D721Med (cell line): Measurements from ENCODE around the gene CORO7.

Source experiments
- DNase-seq: peaks from one replicate; pipeline ENCODE4 v3.0.0; 2011; ENCODE audit warnings: low spot score; ENCODE audit not compliant: insufficient read length
- FAIRE-seq: peaks from 2 replicates; lab custom pipeline; 2011; peaks lifted over from hg19 to GRCh38; lab: Jason Lieb, UNC
- TF ChIP-seq, protein P1 (sequence below): IDR thresholded peaks from 2 replicates; pipeline ENCODE4 v1.5.1; 2012; ENCODE audit warnings: mild to moderate bottlenecking, control low read depth; ENCODE audit not compliant: insufficient read depth; ENCODE audit errors: missing control alignments

Gene CORO7

DNA sequence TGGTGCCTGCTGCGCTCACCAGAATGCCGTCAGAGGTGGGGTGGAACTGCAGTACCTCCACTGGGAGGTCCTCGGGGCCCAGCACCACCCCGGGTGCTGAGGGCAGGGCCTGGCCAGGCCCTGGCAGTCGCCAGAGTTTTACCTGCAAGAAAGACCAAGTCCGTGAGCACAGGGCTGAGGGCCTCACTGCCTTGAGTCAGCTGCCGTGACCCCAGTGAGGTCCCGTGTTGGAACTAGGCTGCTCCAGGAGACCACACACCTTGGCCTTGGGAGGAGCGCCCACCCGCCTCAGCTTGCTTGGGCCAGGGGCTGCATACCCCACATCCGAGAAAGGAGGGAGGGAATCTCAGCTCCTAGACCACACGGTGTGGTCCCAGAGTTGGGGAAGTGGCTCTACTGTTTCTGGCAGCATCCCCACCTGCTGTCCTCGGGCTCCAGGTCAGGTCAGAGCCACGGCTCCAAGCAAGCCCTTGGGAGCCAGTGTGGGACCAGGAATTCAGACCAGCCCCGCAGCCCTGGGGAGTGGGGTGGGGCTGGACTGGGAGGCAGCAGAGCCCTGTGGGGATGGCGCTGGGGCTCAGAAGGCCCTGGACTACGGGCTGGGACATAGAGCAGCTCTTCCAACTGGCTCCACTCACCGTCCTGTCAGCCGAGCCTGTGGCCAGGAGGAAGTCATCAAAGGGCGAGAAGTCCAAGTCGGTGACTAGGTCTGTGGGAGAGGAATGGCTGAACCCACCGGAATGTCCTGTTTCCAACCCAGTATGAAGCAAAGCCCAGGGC lies 8.7 kb downstream of the CORO7 start:
- no peak for FAIRE-seq
- DNase-seq: no peak
- TF ChIP-seq, protein P1, sequence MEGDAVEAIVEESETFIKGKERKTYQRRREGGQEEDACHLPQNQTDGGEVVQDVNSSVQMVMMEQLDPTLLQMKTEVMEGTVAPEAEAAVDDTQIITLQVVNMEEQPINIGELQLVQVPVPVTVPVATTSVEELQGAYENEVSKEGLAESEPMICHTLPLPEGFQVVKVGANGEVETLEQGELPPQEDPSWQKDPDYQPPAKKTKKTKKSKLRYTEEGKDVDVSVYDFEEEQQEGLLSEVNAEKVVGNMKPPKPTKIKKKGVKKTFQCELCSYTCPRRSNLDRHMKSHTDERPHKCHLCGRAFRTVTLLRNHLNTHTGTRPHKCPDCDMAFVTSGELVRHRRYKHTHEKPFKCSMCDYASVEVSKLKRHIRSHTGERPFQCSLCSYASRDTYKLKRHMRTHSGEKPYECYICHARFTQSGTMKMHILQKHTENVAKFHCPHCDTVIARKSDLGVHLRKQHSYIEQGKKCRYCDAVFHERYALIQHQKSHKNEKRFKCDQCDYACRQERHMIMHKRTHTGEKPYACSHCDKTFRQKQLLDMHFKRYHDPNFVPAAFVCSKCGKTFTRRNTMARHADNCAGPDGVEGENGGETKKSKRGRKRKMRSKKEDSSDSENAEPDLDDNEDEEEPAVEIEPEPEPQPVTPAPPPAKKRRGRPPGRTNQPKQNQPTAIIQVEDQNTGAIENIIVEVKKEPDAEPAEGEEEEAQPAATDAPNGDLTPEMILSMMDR: no peak

DNA sequence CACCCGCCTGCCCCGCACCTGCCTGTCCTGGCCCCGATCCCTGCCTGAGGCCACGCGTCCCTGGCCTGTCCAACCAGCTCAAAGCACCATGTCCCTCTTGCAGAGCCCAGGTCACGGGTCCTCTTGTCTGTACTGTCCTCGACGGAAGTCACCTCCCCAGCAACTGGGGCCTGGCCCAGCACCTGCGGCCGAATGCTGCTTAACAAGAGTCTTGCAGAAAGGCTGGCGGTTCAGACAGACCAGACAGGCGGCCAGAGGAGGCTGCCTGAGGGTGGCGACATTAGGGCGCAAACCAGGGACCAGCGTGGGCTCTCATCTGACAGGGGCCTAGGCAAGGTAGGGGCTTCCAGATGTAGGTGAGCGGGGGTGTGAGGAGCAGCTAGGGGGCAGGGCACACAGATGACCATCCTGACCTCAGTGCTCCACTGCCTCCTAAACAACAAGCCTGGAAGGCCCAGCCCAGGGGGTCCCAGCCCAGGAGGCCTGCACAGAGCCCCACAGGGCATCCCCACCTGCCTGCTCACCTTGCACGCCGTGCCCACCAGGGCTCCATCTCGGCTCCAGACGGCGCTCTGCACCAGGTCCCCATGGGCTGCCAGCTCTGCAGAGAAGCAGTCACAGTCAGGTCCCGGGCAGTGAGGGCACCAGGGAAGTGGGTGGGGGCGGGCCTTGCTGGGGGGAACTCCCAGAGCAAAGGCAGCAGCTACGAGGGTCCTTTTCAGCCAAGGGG lies 11.3 kb downstream of the CORO7 start:
- no peak for FAIRE-seq
- DNase-seq: no peak
- TF ChIP-seq, protein P1: no peak

DNA sequence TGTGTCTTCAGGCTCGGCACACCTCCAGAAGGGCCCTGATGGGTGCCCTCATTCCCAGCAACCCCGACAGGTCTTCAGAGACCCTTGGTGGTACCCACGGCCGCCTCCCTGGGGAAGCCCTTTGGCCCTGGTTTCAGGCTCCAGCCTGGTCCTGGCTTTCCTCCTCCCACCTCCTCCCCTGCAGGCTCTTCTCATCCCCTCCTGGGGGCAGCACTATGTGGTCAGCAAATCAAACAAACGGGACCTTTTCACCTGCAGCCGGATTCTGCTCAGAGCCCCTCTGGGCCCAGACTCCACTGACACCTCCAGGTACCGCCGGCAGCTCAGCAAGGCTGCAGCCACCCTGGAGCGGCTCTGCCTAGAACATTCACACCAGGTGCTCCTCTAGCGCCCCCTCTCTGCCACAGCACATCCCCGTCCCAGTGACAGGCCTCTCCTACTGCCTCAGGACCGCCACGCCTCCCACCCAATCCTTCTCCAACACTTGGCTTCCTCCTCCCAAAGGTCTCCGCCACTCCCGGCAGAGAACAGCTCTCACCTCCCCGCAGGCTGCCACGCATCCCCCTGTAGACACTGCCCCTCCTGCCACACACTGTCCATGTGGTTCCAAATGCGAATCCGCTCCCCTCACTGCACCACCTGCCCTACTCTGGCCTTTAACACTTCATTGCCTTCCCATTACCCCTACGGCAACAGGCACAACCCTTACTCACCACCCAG lies 12.0 kb downstream of the CORO7 start:
- TF ChIP-seq, protein P1: peak; percentile 56
- FAIRE-seq (no peak), DNase-seq (no peak)

DNA sequence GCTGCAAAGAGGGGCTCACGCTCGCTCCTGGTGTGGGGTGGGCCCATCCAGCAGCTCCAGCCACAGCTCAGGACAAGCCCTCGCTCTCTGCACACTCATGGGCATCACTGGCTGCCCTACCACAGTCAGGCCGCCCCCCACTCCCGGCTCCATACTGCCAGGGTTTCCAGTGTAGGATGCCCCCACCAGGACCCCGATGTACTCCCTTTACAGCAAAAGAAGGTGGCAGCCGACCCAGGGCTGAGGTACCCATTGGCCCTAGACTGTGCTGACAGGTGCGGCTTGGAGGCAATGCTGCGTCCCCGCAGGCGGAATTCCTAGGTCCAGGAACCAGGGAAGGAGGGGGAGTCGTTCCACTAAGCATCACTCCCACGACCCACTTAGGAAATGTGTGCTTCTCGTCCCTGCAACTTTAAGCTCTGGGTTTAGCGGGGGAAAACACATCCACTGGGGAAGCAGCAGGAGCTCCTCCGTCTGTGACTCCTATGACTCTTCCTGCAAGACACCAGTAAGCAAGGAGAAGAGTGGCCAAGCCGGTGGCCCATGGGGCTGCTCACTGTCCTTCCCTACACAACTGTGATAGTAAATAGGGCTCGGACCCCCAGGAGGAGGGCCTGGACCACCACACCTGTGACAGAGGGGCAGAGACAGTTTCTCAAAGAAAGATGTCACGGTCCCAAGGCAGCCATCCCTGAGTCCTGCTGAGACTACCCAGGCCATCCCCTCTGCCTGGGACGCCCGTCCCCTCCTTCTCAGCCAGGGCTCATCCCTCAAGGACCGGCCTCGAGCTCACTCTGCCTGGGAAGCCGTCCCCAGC lies 13.1 kb downstream of the CORO7 start:
- DNase-seq (no peak), FAIRE-seq (no peak)
- TF ChIP-seq, protein P1: no peak

DNA sequence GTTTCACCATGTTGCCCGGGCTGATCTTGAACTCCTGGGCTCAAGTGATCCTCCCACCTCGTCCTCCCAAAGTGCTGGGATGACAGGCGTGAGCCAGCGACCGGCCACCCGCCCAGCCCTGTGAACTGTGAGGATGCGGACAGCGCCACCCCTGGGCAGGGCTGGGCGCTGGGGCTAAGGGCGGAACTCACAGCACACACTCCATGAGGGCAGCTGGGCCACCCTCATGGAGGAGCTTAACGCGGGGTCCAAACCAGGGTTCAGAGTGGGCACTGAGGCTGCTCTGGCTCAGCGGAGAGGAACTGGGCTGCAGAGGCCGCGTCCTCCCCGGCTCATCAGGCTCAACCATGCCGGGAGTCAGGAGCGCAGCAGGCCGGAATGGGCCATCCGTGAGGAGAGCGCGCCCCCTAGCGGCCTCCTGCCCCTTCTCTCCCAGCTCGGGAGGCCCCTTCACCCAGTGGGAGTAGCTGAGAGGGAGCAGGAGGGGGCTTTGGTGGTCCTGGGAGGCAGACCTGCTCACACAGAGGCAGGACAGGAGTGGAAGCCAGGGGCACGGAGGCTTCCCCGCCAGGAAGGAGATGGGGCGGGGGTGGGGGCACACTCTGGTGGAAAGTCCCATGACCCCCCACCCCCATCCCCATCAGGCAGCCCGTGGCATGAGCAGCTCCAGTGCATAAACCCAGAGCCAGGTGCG lies 13.8 kb downstream of the CORO7 start:
- TF ChIP-seq, protein P1: peak; percentile 91
- DNase-seq (peak; percentile 99), FAIRE-seq (no peak)

DNA sequence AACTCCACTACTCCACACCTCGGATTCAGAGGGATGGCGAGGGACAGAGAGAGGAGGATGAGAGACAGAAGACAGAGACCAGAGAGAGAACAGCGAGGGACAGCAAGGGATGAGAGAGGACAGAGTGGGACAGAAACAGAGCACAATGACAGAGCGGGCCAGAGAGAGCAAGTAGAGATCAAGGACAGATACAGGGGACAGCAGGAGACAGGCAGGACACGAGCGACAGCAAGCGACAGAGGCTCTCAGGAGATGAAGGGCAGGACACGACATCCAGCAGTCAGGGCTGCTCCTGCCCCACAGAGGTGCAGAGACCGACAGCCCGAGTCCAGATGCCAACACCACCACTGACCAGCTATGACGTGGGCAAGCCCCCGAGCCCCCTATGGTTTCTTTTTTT lies 14.9 kb downstream of the CORO7 start:
- TF ChIP-seq, protein P1: no peak
- no peak for DNase-seq
- FAIRE-seq: no peak
